HepG2 (cell line): Measurements from ENCODE around the gene SGCD. TPM values are rescaled to one million over a fixed set of nuclear protein-coding genes. Genes with fewer than 3 reads are reported as not detected.

ENCODE experiments used
- ATAC-seq: fragments of 200-7000 bp; cut with Tn5 transposase; 3 replicates; pipeline ENCODE4 v1.9.1; 2020; ENCODE audit warnings: mild to moderate bottlenecking, moderate library complexity
- BruUV-seq: library from RNA; stranded (reverse); fragments of 400-500 nt; replicated peaks from 2 replicates; lab custom pipeline; 2021; lab: Mats Ljungman, UMichigan
- CTCF ChIA-PET: fragments of 300-600 bp; formaldehyde crosslinking; extraction: SDS; loops from one replicate; lab custom pipeline; 2021; ENCODE audit warnings: low total read pairs, inconsistent platforms, low intra/inter-chr PET ratio; lab: Yijun Ruan, JAX
- POLR2A ChIA-PET: fragments of 350-600 bp; sonication (Branson Sonifier 250); formaldehyde crosslinking; loops from one replicate; lab custom pipeline; 2020; ENCODE audit warnings: antibody characterized with exemption, inconsistent platforms; lab: Yijun Ruan, JAX
- DNase-seq: peaks from one replicate; pipeline ENCODE4 v3.0.0-alpha.2; 2015; ENCODE audit warnings: low spot score
- FAIRE-seq: peaks from 3 replicates; lab custom pipeline; 2011; peaks lifted over from hg19 to GRCh38; lab: Jason Lieb, UNC
- H2AFZ ChIP-seq: one replicate; pipeline ENCODE4 v1.6.1; 2011; ENCODE audit warnings: low read length, inconsistent platforms
- H3K27ac ChIP-seq: fragments of 300-600 bp; 3 replicates; pipeline ENCODE4 v1.8.0; 2011; ENCODE audit warnings: mixed run types, mild to moderate bottlenecking, mixed read lengths, low read length, inconsistent platforms; ENCODE audit not compliant: insufficient read depth; ENCODE audit errors: extremely low read length
- H3K27me3 ChIP-seq, 2 experiments: fragments of 200-600 bp in 1 of 2; 2 replicates in 1 of 2; 3 replicates in 1 of 2; pipeline versions ENCODE4 v1.6.0 to v1.8.0; 2011; ENCODE audit warnings: low read length in 2 of 2, mild to moderate bottlenecking in 2 of 2, moderate library complexity in 2 of 2, inconsistent platforms in 1 of 2; ENCODE audit not compliant: insufficient read depth in 2 of 2, control insufficient read depth in 1 of 2
- H3K36me3 ChIP-seq, 2 experiments: fragments of 200-600 bp in 1 of 2; replicated peaks in 1 of 2; 2 replicates in 1 of 2; 3 replicates in 1 of 2; pipeline versions ENCODE4 v1.5.1 to v1.8.0; 2011; ENCODE audit warnings: low read length in 2 of 2, inconsistent platforms in 1 of 2; ENCODE audit not compliant: insufficient read depth in 2 of 2, control insufficient read depth in 1 of 2
- H3K4me1 ChIP-seq: 2 replicates; pipeline ENCODE4 v1.5.1; 2012; ENCODE audit warnings: low read length, inconsistent platforms; ENCODE audit not compliant: insufficient read depth
- H3K4me2 ChIP-seq: 2 replicates; pipeline ENCODE4 v1.6.0; 2011; ENCODE audit warnings: low read depth, low read length, inconsistent platforms
- H3K4me3 ChIP-seq, 3 experiments: fragments of 200-600 bp in 1 of 3; sonication (generic), shearing (Covaris generic) in 1 of 3; replicated peaks in 1 of 3; 2 replicates each; pipeline ENCODE4 v1.5.1; 2011 to 2016; ENCODE audit warnings: low read length in 3 of 3, inconsistent platforms in 2 of 3, low read depth in 2 of 3, mild to moderate bottlenecking in 2 of 3, control low read depth in 1 of 3, mixed read lengths in 1 of 3; ENCODE audit not compliant: insufficient read depth in 1 of 3
- H3K79me2 ChIP-seq: one replicate; pipeline ENCODE4 v1.6.1; 2011; ENCODE audit warnings: low read length, inconsistent platforms; ENCODE audit not compliant: insufficient read depth
- H3K9ac ChIP-seq: 2 replicates; pipeline ENCODE4 v1.6.0; 2011; ENCODE audit warnings: mild to moderate bottlenecking, low read depth, low read length, inconsistent platforms; ENCODE audit not compliant: insufficient read depth
- H3K9me3 ChIP-seq: 2 replicates; pipeline ENCODE4 v1.5.1; 2012; ENCODE audit warnings: mild to moderate bottlenecking, low read length
- H4K20me1 ChIP-seq: 2 replicates; pipeline ENCODE4 v1.6.0; 2011; ENCODE audit warnings: inconsistent platforms, mild to moderate bottlenecking, low read length, moderate library complexity; ENCODE audit not compliant: insufficient read depth
- EEA1 ChIP-seq: sonication (generic); formaldehyde crosslinking; IDR thresholded peaks from 2 replicates; pipeline ENCODE4 v1.5.1; 2020; ENCODE audit warnings: mild to moderate bottlenecking, missing genetic modification reagents, borderline replicate concordance
- EED ChIP-seq: sonication (generic); formaldehyde crosslinking; IDR thresholded peaks from 2 replicates; pipeline ENCODE4 v1.5.0; 2020; ENCODE audit warnings: mild to moderate bottlenecking, missing genetic modification reagents
- SP140L ChIP-seq: sonication (generic); formaldehyde crosslinking; IDR thresholded peaks from 2 replicates; pipeline ENCODE4 v1.4.0; 2020; ENCODE audit warnings: missing genetic modification reagents, borderline replicate concordance
- SP2 ChIP-seq: sonication (generic); formaldehyde crosslinking; IDR thresholded peaks from 2 replicates; pipeline ENCODE4 v1.5.1; 2020; ENCODE audit warnings: mild to moderate bottlenecking, missing genetic modification reagents
- SUZ12 ChIP-seq: fragments of 150-350 bp; IDR thresholded peaks from 2 replicates; pipeline ENCODE4 v1.6.1; 2014; ENCODE audit warnings: low read depth, low read length
- TBX2 ChIP-seq: sonication (generic); formaldehyde crosslinking; IDR thresholded peaks from 2 replicates; pipeline ENCODE4 v1.5.0; 2020; ENCODE audit warnings: missing genetic modification reagents, mild to moderate bottlenecking, borderline replicate concordance
- ZFAT ChIP-seq: sonication (generic); formaldehyde crosslinking; conservative IDR thresholded peaks from 2 replicates; pipeline ENCODE4 v1.8.1; 2023; ENCODE audit warnings: missing genetic modification reagents, inconsistent platforms
- ZNF263 ChIP-seq: sonication (generic); formaldehyde crosslinking; IDR thresholded peaks from 2 replicates; pipeline ENCODE4 v1.4.0; 2020; ENCODE audit warnings: missing genetic modification reagents
- ZNF691 ChIP-seq: sonication (generic); formaldehyde crosslinking; IDR thresholded peaks from 2 replicates; pipeline ENCODE4 v1.4.0; 2020; ENCODE audit warnings: missing genetic modification reagents, low read depth, mild to moderate bottlenecking, borderline replicate concordance
- ZNF704 ChIP-seq: sonication (generic); formaldehyde crosslinking; IDR thresholded peaks from 2 replicates; pipeline ENCODE4 v1.8.1; 2023; ENCODE audit warnings: mild to moderate bottlenecking, inconsistent platforms, moderate library complexity, missing genetic modification reagents, borderline replicate concordance
- ZNF879 ChIP-seq: sonication (generic); formaldehyde crosslinking; IDR thresholded peaks from 2 replicates; pipeline ENCODE4 v1.8.1; 2023; ENCODE audit warnings: missing genetic modification reagents
- ZSCAN25 ChIP-seq: sonication (generic); formaldehyde crosslinking; IDR thresholded peaks from 2 replicates; pipeline ENCODE4 v1.8.0; 2022; ENCODE audit warnings: mild to moderate bottlenecking, missing genetic modification reagents
- WGBS: methylation state at CpG from one replicate; pipeline ENCODE4 v1.1.6; 2017; ENCODE audit warnings: low lambda C conversion rate; 5-methylcytosine and 5-hydroxymethylcytosine counted together
- in situ Hi-C: cut with HindIII; loops from 2 replicates; pipeline ENCODE4 v1.10.0; 2017; ENCODE audit warnings: low pct_unique_long_range_greater_than_20kb; ENCODE audit not compliant: extremely low pct_ligation_motif_present
- intact Hi-C: fragments of 100-400 bp; cut with micrococcal nuclease; formaldehyde crosslinking; loops from one replicate; pipeline ENCODE4 v1.10.0; 2022; ENCODE audit not compliant: unreplicated experiment
- polyA plus RNA-seq, 8 experiments: library from polyadenylated mRNA; depleted of rRNA in 3 of 8; stranded (reverse) in 7 of 8; unstranded in 1 of 8; fragments of >200 nt; fragmentation: Illumina TruSeq in 4 of 8; extraction: Trizol in 4 of 8; gene quantifications; 2 replicates each; pipeline versions ENCODE4 v1.2.1 to v1.2.3, GENCODE V29; 2011 to 2016; ENCODE audit warnings: low read depth in 4 of 8, missing spikeins in 1 of 8, mixed read lengths in 1 of 8; ENCODE audit not compliant: insufficient read depth in 1 of 8
- total RNA-seq, 5 experiments: library from RNA; depleted of rRNA; stranded (reverse); fragments of >200 nt; fragmentation: Illumina TruSeq; extraction: Trizol; gene quantifications; 2 replicates each; pipeline ENCODE4 v1.2.3, GENCODE V29; 2016; ENCODE audit warnings: low read depth in 1 of 5
- TF ChIP-seq, protein P1 (sequence below): sonication (generic); formaldehyde crosslinking; IDR thresholded peaks from 2 replicates; pipeline ENCODE4 v1.4.0; 2020; ENCODE audit warnings: mild to moderate bottlenecking, missing genetic modification reagents, borderline replicate concordance

Gene SGCD
- total and polyA plus RNA-seq, 2 of the 13 experiments (the other 11 are each of a cell fraction or from before 2014, with no cell fraction given): not detected

DNA sequence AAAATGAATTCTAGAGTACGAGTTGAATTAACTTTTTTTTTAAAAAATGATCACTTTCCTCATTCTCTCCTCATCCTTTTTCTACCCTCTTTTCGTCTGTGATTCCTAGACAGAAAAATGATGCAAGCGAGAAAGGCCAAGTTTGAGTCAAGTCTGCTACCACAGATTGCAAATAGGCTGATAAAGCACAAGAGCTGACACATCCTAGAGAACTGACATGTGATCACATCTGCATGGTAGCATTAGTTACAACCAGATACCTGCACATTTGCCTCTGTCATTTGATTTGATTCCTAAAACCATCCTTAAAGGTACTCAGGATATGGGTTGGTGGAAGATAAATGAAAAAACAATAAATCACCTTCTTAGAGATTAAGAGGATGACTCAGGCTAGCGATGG lies 297.7 kb downstream of the SGCD start:
- FAIRE-seq: no peak
- Histone ChIP-seq H3K27me3 (no peaks in the 10 kb centered on the region), H3K4me3 (no peak overlapping the region), H2AFZ (no peak overlapping the region), H3K9me3 (no peaks in the 10 kb centered on the region), H3K9ac (no peak overlapping the region), H3K4me1 (no peaks in the 10 kb centered on the region), H3K79me2 (no peaks in the 10 kb centered on the region), H3K36me3 (no peaks in the 10 kb centered on the region), H4K20me1 (no peaks in the 10 kb centered on the region), H3K4me2 (no peak overlapping the region), H3K27ac (no peak overlapping the region)
- intact Hi-C loops: no loop called here
- BruUV-seq: no TSS peak
- TF ChIP-seq TBX2 (no peak), ZSCAN25 (CRISPR knock-in tag) (no peak), SP140L (CRISPR knock-in tag) (no peak), EED (no peak), ZNF879 (no peak), ZNF263 (CRISPR knock-in tag) (no peak)
- no peak for DNase-seq
- CTCF ChIA-PET: no interaction called here
- WGBS: 23% methylated on average over 4 of the region's 4 CpGs
- ATAC-seq: no peak
- POLR2A ChIA-PET: no interaction called here
- in situ Hi-C loops: no loop called here

DNA sequence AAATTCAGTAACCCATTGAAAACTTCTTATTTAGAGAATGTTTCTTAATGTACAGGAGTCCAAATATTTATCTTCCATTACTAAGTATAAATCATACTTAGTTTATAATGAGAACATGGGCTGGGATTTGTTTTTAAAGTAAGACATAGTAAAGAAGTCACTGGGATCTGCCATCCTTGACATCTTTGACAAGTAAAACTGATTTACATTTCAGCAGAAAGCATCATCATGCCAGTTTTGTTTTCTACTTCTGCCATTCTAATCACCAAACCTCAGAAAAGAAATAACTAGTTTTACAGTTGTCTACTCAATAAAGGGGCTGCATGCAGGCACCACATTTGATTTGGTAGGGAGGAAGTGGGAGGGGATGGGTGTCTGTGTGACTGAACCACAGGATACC lies 301.5 kb downstream of the SGCD start:
- CTCF ChIA-PET: no interaction called here
- no peak overlapping the region for H3K4me2 ChIP-seq
- H3K27me3 ChIP-seq: no peaks in the 10 kb centered on the region
- H4K20me1 ChIP-seq: no peaks in the 10 kb centered on the region
- H2AFZ ChIP-seq: no peak overlapping the region
- intact Hi-C loops (no loop called here), in situ Hi-C loops (no loop called here)
- no peak overlapping the region for H3K9ac ChIP-seq
- H3K79me2 ChIP-seq: no peaks in the 10 kb centered on the region
- FAIRE-seq (no peak), ATAC-seq (no peak), DNase-seq (no peak)
- no peak overlapping the region for H3K4me3 ChIP-seq
- no peak overlapping the region for H3K27ac ChIP-seq
- no TSS peak for BruUV-seq
- no peaks in the 10 kb centered on the region for H3K9me3 ChIP-seq
- H3K4me1 ChIP-seq: no peaks in the 10 kb centered on the region
- H3K36me3 ChIP-seq: no peaks in the 10 kb centered on the region
- POLR2A ChIA-PET: no interaction called here
- TF ChIP-seq ZNF704 (CRISPR knock-in tag): no peak
- no peak for TF ChIP-seq ZNF691 (CRISPR knock-in tag)
- no peak for TF ChIP-seq SP2 (CRISPR knock-in tag)
- TF ChIP-seq EEA1: no peak
- TF ChIP-seq, protein P1, sequence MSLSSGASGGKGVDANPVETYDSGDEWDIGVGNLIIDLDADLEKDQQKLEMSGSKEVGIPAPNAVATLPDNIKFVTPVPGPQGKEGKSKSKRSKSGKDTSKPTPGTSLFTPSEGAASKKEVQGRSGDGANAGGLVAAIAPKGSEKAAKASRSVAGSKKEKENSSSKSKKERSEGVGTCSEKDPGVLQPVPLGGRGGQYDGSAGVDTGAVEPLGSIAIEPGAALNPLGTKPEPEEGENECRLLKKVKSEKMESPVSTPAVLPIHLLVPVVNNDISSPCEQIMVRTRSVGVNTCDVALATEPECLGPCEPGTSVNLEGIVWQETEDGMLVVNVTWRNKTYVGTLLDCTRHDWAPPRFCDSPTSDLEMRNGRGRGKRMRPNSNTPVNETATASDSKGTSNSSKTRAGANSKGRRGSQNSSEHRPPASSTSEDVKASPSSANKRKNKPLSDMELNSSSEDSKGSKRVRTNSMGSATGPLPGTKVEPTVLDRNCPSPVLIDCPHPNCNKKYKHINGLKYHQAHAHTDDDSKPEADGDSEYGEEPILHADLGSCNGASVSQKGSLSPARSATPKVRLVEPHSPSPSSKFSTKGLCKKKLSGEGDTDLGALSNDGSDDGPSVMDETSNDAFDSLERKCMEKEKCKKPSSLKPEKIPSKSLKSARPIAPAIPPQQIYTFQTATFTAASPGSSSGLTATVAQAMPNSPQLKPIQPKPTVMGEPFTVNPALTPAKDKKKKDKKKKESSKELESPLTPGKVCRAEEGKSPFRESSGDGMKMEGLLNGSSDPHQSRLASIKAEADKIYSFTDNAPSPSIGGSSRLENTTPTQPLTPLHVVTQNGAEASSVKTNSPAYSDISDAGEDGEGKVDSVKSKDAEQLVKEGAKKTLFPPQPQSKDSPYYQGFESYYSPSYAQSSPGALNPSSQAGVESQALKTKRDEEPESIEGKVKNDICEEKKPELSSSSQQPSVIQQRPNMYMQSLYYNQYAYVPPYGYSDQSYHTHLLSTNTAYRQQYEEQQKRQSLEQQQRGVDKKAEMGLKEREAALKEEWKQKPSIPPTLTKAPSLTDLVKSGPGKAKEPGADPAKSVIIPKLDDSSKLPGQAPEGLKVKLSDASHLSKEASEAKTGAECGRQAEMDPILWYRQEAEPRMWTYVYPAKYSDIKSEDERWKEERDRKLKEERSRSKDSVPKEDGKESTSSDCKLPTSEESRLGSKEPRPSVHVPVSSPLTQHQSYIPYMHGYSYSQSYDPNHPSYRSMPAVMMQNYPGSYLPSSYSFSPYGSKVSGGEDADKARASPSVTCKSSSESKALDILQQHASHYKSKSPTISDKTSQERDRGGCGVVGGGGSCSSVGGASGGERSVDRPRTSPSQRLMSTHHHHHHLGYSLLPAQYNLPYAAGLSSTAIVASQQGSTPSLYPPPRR (CRISPR knock-in tag): no peak
- TF ChIP-seq ZFAT: no peak
- TF ChIP-seq SUZ12: no peak
